Right lobe of liver (tissue), 6 donors: Measurements from ENCODE around the gene OSM. TPM values are rescaled to one million over a fixed set of nuclear protein-coding genes. Genes with fewer than 3 reads are reported as not detected.

Source experiments
- ATAC-seq, 4 donors: fragments of 200-7000 bp; cut with Tn5 transposase; one replicate each; pipeline ENCODE4 v1.9.1; 2020; ENCODE audit warnings: mild to moderate bottlenecking in 4 of 4, moderate library complexity in 4 of 4
- DNase-seq, 3 donors: peaks; one replicate each; pipeline ENCODE4 v3.0.0-alpha.2; 2020
- H3K27ac ChIP-seq, 3 donors: fragments of 200-600 bp; one replicate each; pipeline ENCODE4 v1.8.0; 2022
- H3K27me3 ChIP-seq, 2 donors: fragments of 200-600 bp; one replicate each; pipeline ENCODE4 v1.8.0; 2022
- H3K36me3 ChIP-seq, 4 donors: fragments of 200-600 bp; sonication (generic) in 1 of 4; one replicate each; pipeline versions ENCODE4 v1.5.1 to v1.8.0; 2017 to 2022; ENCODE audit warnings: control low read depth in 1 of 4
- H3K4me1 ChIP-seq, 4 donors: fragments of 200-600 bp; sonication (generic) in 1 of 4; one replicate each; pipeline versions ENCODE4 v1.5.1 to v1.8.0; 2017 to 2022; ENCODE audit warnings: control low read depth in 1 of 4
- H3K4me3 ChIP-seq, 3 donors: fragments of 200-600 bp; one replicate each; pipeline ENCODE4 v1.8.0; 2022
- H3K9me3 ChIP-seq, 4 donors: fragments of 200-600 bp; sonication (generic) in 1 of 4; one replicate each; pipeline versions ENCODE4 v1.5.1 to v1.8.0; 2017 to 2022; ENCODE audit warnings: control low read depth in 1 of 4
- CTCF ChIP-seq, 4 donors: fragments of 200-600 bp in 3 of 4; fragments of 450-650 bp in 1 of 4; IDR thresholded peaks; one replicate each; pipeline versions ENCODE4 v1.5.1 to v1.8.0; 2016 to 2022; ENCODE audit warnings: antibody characterized with exemption in 4 of 4, mild to moderate bottlenecking in 2 of 4
- POLR2A ChIP-seq: fragments of 450-650 bp; IDR thresholded peaks from one replicate; pipeline ENCODE4 v1.6.1; 2017; ENCODE audit warnings: antibody characterized with exemption, mild to moderate bottlenecking
- WGBS: methylation state at CpG from one replicate; pipeline ENCODE4 v1.1.6; 2018; ENCODE audit warnings: low coverage, low lambda C conversion rate; ENCODE audit not compliant: insufficient coverage; ENCODE audit errors: missing lambda C conversion rate; 5-methylcytosine and 5-hydroxymethylcytosine counted together
- intact Hi-C, 2 donors: fragments of 100-400 bp; cut with DNase I; formaldehyde crosslinking; loops; one replicate each; pipeline versions ENCODE4 v1.11.2 to v1.14.1; 2022
- total RNA-seq, 6 experiments: library from RNA; depleted of rRNA in 2 of 6; stranded (reverse); fragments of >200 nt in 2 of 6; fragmentation: NEBNext Ultra II Directional in 3 of 6; extraction: Animal tissue kit (Norgen Biotek cat#: 25700) in 3 of 6; gene quantifications; one replicate each; pipeline versions ENCODE4 v1.1.0 to v1.2.4, GENCODE V29; 2016 to 2023
- donor health status: DM: no; HTN: yes; CAD: no.
- donor health status: DM: no; HTN: no; CAD: no.
- donor health status: DM: no; HTN: no; CAD: no.
- donor health status: DM: no; HTN: yes; CAD: no.
- donor health status: DM: no; HTN: yes; CAD: no.

The OSM gene
- total RNA-seq, 6 experiments from 2014 or later: 0.10 to 0.75 (median 0.19) TPM; not detected in 2

DNA sequence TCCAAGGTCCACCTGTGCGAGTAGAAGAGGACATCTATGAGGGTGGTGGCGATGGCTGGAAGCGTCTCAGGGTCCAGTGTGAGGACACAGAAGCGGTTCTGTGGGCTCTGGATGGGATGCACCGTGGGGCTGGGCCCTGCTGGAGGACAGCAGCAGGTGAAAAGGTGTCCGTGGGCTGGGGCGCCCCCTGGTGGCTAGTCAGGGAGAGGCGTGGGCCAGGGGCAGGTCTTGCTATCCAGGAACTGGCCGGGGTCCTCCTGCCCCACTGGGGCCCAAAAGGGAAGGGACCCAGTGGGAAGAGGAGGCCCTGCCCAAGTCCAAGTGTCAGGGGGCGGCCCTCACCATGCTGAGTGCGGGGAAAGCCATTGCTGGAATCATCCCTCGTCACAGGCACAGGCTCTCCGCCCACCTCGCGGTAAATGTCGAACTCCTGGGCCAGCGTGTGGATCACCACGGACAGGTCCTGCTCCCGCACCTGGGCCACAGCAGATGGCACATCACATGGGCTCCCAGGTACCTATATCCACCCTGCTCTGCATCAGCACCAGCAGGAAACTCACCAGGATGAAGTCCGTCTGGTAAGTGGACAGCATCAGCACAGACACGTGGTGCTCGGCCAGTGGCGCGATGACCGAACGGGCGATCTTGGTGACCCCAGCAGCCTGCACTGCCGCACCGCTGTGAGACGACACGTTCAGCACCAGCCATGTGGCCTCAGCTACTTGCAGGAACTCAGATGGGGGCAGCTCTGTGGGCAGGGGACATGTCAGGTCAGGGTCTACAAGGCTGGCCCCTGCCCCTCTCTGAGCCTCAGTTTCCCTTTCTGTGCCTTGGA lies 20.4 kb upstream of the OSM start:
- H3K4me3 ChIP-seq: no peak overlapping the region
- H3K27ac ChIP-seq: no peak overlapping the region
- intact Hi-C loops: no loop called here
- ATAC-seq (peak in 1 of 4 donors; percentile 6), DNase-seq (peak; percentile 79 to 85 (median 82))
- no peak for TF ChIP-seq POLR2A
- TF ChIP-seq CTCF (IDR thresholded peaks at IDR 0.05): peak; percentile 86 to 93 (median 90)
- H3K4me1 ChIP-seq: peaks cover 0 to 34% (median 19%) of the 10 kb centered on the region in 4 donors
- peaks cover 0 to 18% (median 6%) of the 10 kb centered on the region in 4 donors for H3K36me3 ChIP-seq
- no peaks in the 10 kb centered on the region for H3K27me3 ChIP-seq
- WGBS: 53% methylated on average over 6 of the region's 31 CpGs
- no peaks in the 10 kb centered on the region for H3K9me3 ChIP-seq

DNA sequence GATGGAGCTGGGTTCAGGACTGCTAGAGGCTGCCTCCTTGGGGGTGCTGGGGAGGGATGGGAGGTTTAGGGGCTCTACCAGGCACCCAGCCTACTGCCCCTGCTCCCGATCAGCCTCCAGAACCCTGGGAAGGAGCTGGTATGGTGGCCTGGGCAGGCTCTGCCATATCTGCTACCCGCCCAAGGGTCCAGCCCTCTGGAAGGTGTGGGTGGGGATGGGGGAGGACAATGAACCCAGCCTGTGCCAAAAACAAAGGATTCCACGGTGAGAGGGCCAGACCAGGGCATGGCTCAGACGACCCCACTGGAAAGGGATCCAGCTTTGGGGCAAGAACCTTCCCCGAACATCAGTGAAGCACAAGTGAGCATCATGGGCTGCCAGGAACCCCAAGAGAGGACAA lies 19.7 kb upstream of the OSM start:
- H3K27me3 ChIP-seq: no peaks in the 10 kb centered on the region
- H3K4me3 ChIP-seq: no peak overlapping the region
- no peak for DNase-seq
- ATAC-seq: no peak
- no peak overlapping the region for H3K27ac ChIP-seq
- 62% methylated on average over 3 of the region's 5 CpGs for WGBS
- H3K36me3 ChIP-seq: peaks cover 0 to 15% (median 6%) of the 10 kb centered on the region in 4 donors
- H3K9me3 ChIP-seq: no peaks in the 10 kb centered on the region
- peaks cover 0 to 27% (median 16%) of the 10 kb centered on the region in 4 donors for H3K4me1 ChIP-seq
- no peak for TF ChIP-seq CTCF (IDR thresholded peaks at IDR 0.05)
- TF ChIP-seq POLR2A: no peak
- intact Hi-C loops: no loop called here

- intact Hi-C loops: no loop called here
- TF ChIP-seq CTCF (IDR thresholded peaks at IDR 0.05) (no peak), POLR2A (no peak)
- no CpG with 5 or more reads among the region's 8 CpGs for WGBS
Observed at GRCh38 chr22:30285846-30286200, 19.2 kb upstream of the OSM start.

GRCh38 chr22:30285176-30285845 lies 18.7 kb upstream of the OSM start:
- intact Hi-C loops: no loop called here
- WGBS: 95% methylated on average over 7 of the region's 27 CpGs
- no peak for DNase-seq

More at GRCh38 chr22:30285846-30286200, 19.2 kb upstream of the OSM start:
- Histone ChIP-seq H3K27ac (no peak overlapping the region), H3K4me1 (peaks cover 0 to 22% (median 12%) of the 10 kb centered on the region in 4 donors), H3K4me3 (no peak overlapping the region), H3K36me3 (peaks cover 0 to 15% (median 6%) of the 10 kb centered on the region in 4 donors), H3K9me3 (no peaks in the 10 kb centered on the region), H3K27me3 (no peaks in the 10 kb centered on the region)
- DNase-seq (no peak), ATAC-seq (no peak)

More at GRCh38 chr22:30285176-30285845, 18.7 kb upstream of the OSM start:
- no peak for ATAC-seq
- Histone ChIP-seq H3K27ac (no peak overlapping the region), H3K36me3 (peaks cover 0 to 15% (median 6%) of the 10 kb centered on the region in 4 donors), H3K27me3 (no peaks in the 10 kb centered on the region), H3K4me1 (peaks cover 0 to 17% (median 9%) of the 10 kb centered on the region in 4 donors), H3K9me3 (no peaks in the 10 kb centered on the region), H3K4me3 (no peak overlapping the region)
- TF ChIP-seq POLR2A: no peak
- TF ChIP-seq CTCF (IDR thresholded peaks at IDR 0.05): no peak
